HG03196 (cell line): ENCODE results near the gene SUDS3.
"Not testable (repeated sequence)": the region's sequence is repeated elsewhere in the genome, so short reads cannot be mapped to it uniquely, and the experiment has no call there.

Experiments used
- ATAC-seq: cut with Tn5 transposase; IDR thresholded peaks from one replicate; pipeline ENCODE4 v1.9.1; 2021; ENCODE audit not compliant: unreplicated experiment

Gene SUDS3

GRCh38 chr12:118391424-118391823, 15.1 kb downstream of the SUDS3 start:
- ATAC-seq: no peak

GRCh38 chr12:118391836-118392235, 15.5 kb downstream of the SUDS3 start:
- no peak for ATAC-seq

- ATAC-seq: no peak
These were observed 21.5 kb downstream of the SUDS3 start for GRCh38 chr12:118397708-118398440.

GRCh38 chr12:118398524-118398923, 22.2 kb downstream of the SUDS3 start:
- ATAC-seq: no peak

- ATAC-seq: no peak
These were observed 22.6 kb downstream of the SUDS3 start for GRCh38 chr12:118398940-118399339.

GRCh38 chr12:118402251-118402650, 25.9 kb downstream of the SUDS3 start:
- no peak for ATAC-seq

- ATAC-seq: no peak
These were observed 28.6 kb downstream of the SUDS3 start for GRCh38 chr12:118404876-118405521.

GRCh38 chr12:118408241-118408640, 31.9 kb downstream of the SUDS3 start:
- not testable (repeated sequence) for ATAC-seq

- ATAC-seq: no peak
These were observed 33.5 kb downstream of the SUDS3 start for GRCh38 chr12:118409834-118410233.

GRCh38 chr12:118417942-118418341, 41.6 kb downstream of the SUDS3 start:
- ATAC-seq: no peak

- no peak for ATAC-seq
These were observed 42.2 kb downstream of the SUDS3 start for GRCh38 chr12:118418385-118419057.

GRCh38 chr12:118420673-118421072, 44.3 kb downstream of the SUDS3 start:
- no peak for ATAC-seq

- no peak for ATAC-seq
These were observed 48.5 kb downstream of the SUDS3 start for GRCh38 chr12:118424884-118425283.

GRCh38 chr12:118425364-118425763, 49.0 kb downstream of the SUDS3 start:
- no peak for ATAC-seq

- no peak for ATAC-seq
These were observed 51.5 kb downstream of the SUDS3 start for GRCh38 chr12:118427819-118428218.

GRCh38 chr12:118428643-118429042, 52.3 kb downstream of the SUDS3 start:
- no peak for ATAC-seq

GRCh38 chr12:118429688-118430383, 53.5 kb downstream of the SUDS3 start:
- no peak for ATAC-seq

GRCh38 chr12:118430516-118430915, 54.2 kb downstream of the SUDS3 start:
- ATAC-seq: no peak

GRCh38 chr12:118432812-118433545, 56.6 kb downstream of the SUDS3 start:
- ATAC-seq: no peak

- no peak for ATAC-seq
These were observed 59.8 kb downstream of the SUDS3 start for GRCh38 chr12:118436002-118436730.
